ENCODE measurements around the gene ROBO1. TPM values are rescaled to one million over a fixed set of nuclear protein-coding genes. Genes with fewer than 3 reads are reported as not detected.

Gene ROBO1
- total RNA-seq, 6 experiments from 2014 or later, result 1.1 to 7.2 (median 4.3) TPM

- H3K4me1 ChIP-seq, result no peaks in the 10 kb centered on the region
- TF ChIP-seq POLR2A (IDR thresholded peaks at IDR 0.05) (no peak), CTCF (IDR thresholded peaks at IDR 0.05) (no peak)
- no peaks in the 10 kb centered on the region for H3K27me3 ChIP-seq
- H3K4me3 ChIP-seq, result no peak overlapping the region
- ATAC-seq (no peak), DNase-seq (no peak)
- no peaks in the 10 kb centered on the region for H3K9me3 ChIP-seq
- no peaks in the 10 kb centered on the region for H3K36me3 ChIP-seq
- WGBS (ENCODE audit: insufficient coverage, low coverage, low lambda C conversion rate, missing lambda C conversion rate), result 71% methylated on average over 3 of the region's 3 CpGs
- intact Hi-C loops (cut with DNase I), result no loop called here
- no peak overlapping the region for H3K27ac ChIP-seq
These were observed 727.1 kb downstream of the ROBO1 start for GRCh38 chr3:79040701-79041100.

DNA sequence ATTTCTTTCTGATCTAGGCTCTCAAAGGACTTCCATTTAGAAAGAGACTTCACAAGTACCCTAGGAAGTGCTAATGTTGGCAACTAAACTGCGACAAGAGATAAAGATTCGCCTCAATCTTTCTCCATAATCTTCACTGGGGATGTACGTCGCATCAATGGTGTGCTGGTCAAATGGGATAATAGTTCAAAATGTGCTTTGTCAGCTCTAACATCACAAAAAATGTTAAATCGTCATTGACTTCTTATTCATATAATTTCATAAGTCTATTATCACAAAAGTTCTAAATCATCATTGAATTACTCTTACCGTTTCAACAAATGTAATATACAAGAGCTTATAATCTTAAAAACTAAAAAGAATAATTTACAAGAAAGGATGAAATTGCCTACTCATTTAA is 727.7 kb downstream of the ROBO1 start:
- no peaks in the 10 kb centered on the region for H3K4me1 ChIP-seq

DNA sequence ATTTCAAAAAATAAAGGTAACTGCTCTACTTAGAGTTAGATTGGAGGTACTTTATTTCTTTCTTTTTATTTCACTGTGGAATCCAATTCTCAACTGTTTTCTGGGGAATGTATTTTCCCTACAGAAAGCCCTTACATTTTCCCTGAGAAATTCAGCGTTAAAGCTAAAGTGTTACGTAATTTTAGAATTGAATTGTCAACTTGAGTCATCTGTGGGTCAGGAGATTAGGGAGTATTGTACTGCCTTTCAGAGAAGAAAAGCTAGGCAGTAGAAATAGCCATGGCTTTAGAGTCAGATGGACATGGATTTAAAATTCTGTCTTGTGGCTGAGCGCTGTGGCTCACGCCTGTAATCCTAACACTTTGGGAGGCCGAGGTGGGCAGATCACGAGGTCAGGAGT is 728.6 kb downstream of the ROBO1 start:
- no peaks in the 10 kb centered on the region for H3K4me1 ChIP-seq
- H3K36me3 ChIP-seq, result no peaks in the 10 kb centered on the region
- TF ChIP-seq CTCF (IDR thresholded peaks at IDR 0.05) (no peak), POLR2A (IDR thresholded peaks at IDR 0.05) (no peak)
- H3K4me3 ChIP-seq, result no peak overlapping the region
- no peaks in the 10 kb centered on the region for H3K9me3 ChIP-seq
- no peaks in the 10 kb centered on the region for H3K27me3 ChIP-seq
- intact Hi-C loops (cut with DNase I), result no loop called here
- 51% methylated on average over 2 of the region's 6 CpGs for WGBS (ENCODE audit: insufficient coverage, low coverage, low lambda C conversion rate, missing lambda C conversion rate)
- ATAC-seq (no peak), DNase-seq (no peak)
- H3K27ac ChIP-seq, result no peak overlapping the region

More for the DNA sequence above, 727.7 kb downstream of the ROBO1 start:
- no peaks in the 10 kb centered on the region for H3K27me3 ChIP-seq
- H3K9me3 ChIP-seq, result no peaks in the 10 kb centered on the region
- DNase-seq, result no peak
- no peaks in the 10 kb centered on the region for H3K36me3 ChIP-seq
- WGBS (ENCODE audit: insufficient coverage, low coverage, low lambda C conversion rate, missing lambda C conversion rate), result 83% methylated on average over 6 of the region's 6 CpGs
- no peak overlapping the region for H3K4me3 ChIP-seq
- intact Hi-C loops (cut with DNase I), result no loop called here
- ATAC-seq, result no peak
- no peak overlapping the region for H3K27ac ChIP-seq
- TF ChIP-seq CTCF (IDR thresholded peaks at IDR 0.05), result no peak
- no peak for TF ChIP-seq POLR2A (IDR thresholded peaks at IDR 0.05)

DNA sequence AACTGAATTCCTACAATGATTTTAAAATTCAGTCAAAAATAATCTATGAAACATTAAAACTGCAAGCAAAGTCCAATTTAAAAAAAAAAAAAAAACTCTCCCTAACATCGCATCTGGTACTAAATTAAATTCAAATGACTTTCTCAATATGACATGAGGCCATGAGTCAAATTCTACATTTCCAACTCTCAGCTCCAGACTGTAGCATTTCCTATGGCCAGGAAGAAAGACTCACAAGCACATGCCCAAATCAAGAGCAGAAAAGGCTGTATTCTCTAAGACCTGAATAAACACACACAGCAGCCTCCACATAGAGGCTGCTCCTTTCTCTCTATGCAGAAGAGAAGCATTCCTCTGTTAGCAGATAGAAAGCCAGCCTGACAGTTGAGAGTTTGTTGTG is 729.2 kb downstream of the ROBO1 start:
- TF ChIP-seq CTCF (IDR thresholded peaks at IDR 0.05) (no peak), POLR2A (IDR thresholded peaks at IDR 0.05) (no peak)

GRCh38 chr3:79038057-79038456 is 729.7 kb downstream of the ROBO1 start:
- Histone ChIP-seq H3K9me3 (no peaks in the 10 kb centered on the region), H3K36me3 (no peaks in the 10 kb centered on the region), H3K4me1 (no peaks in the 10 kb centered on the region), H3K27ac (no peak overlapping the region), H3K4me3 (no peak overlapping the region), H3K27me3 (no peaks in the 10 kb centered on the region)
- DNase-seq (no peak), ATAC-seq (no peak)
- TF ChIP-seq CTCF (IDR thresholded peaks at IDR 0.05), result no peak
- TF ChIP-seq POLR2A (IDR thresholded peaks at IDR 0.05), result no peak
- intact Hi-C loops (cut with DNase I), result no loop called here
- WGBS (ENCODE audit: insufficient coverage, low coverage, low lambda C conversion rate, missing lambda C conversion rate), result 48% methylated on average over 2 of the region's 2 CpGs

More for the DNA sequence above, 729.2 kb downstream of the ROBO1 start:
- Histone ChIP-seq H3K4me3 (no peak overlapping the region), H3K36me3 (no peaks in the 10 kb centered on the region), H3K27ac (no peak overlapping the region), H3K9me3 (no peaks in the 10 kb centered on the region), H3K4me1 (no peaks in the 10 kb centered on the region), H3K27me3 (no peaks in the 10 kb centered on the region)
- ATAC-seq, result no peak
- intact Hi-C loops (cut with DNase I), result no loop called here
- WGBS (ENCODE audit: insufficient coverage, low coverage, low lambda C conversion rate, missing lambda C conversion rate), result 88% methylated on average over 1 of the region's 1 CpG
- no peak for DNase-seq

Data from right lobe of liver (tissue), 6 donors.